HepG2 (cell line): ENCODE results near the gene ERICH3. TPM values are rescaled to one million over a fixed set of nuclear protein-coding genes. Genes with fewer than 3 reads are reported as not detected.

ENCODE experiments used
- ATAC-seq: fragments of 200-7000 bp; cut with Tn5 transposase; 3 replicates; pipeline ENCODE4 v1.9.1; 2020; ENCODE audit warnings: mild to moderate bottlenecking, moderate library complexity
- BruUV-seq: library from RNA; stranded (reverse); fragments of 400-500 nt; replicated peaks from 2 replicates; lab custom pipeline; 2021; lab: Mats Ljungman, UMichigan
- CTCF ChIA-PET: fragments of 300-600 bp; formaldehyde crosslinking; extraction: SDS; loops from one replicate; lab custom pipeline; 2021; ENCODE audit warnings: low total read pairs, inconsistent platforms, low intra/inter-chr PET ratio; lab: Yijun Ruan, JAX
- POLR2A ChIA-PET: fragments of 350-600 bp; sonication (Branson Sonifier 250); formaldehyde crosslinking; loops from one replicate; lab custom pipeline; 2020; ENCODE audit warnings: antibody characterized with exemption, inconsistent platforms; lab: Yijun Ruan, JAX
- DNase-seq: peaks from one replicate; pipeline ENCODE4 v3.0.0-alpha.2; 2015; ENCODE audit warnings: low spot score
- FAIRE-seq: peaks from 3 replicates; lab custom pipeline; 2011; peaks lifted over from hg19 to GRCh38; lab: Jason Lieb, UNC
- H2AFZ ChIP-seq: one replicate; pipeline ENCODE4 v1.6.1; 2011; ENCODE audit warnings: low read length, inconsistent platforms
- H3K27ac ChIP-seq: fragments of 300-600 bp; 3 replicates; pipeline ENCODE4 v1.8.0; 2011; ENCODE audit warnings: mixed run types, mild to moderate bottlenecking, mixed read lengths, low read length, inconsistent platforms; ENCODE audit not compliant: insufficient read depth; ENCODE audit errors: extremely low read length
- H3K27me3 ChIP-seq, 2 experiments: fragments of 200-600 bp in 1 of 2; 2 replicates in 1 of 2; 3 replicates in 1 of 2; pipeline versions ENCODE4 v1.6.0 to v1.8.0; 2011; ENCODE audit warnings: low read length in 2 of 2, mild to moderate bottlenecking in 2 of 2, moderate library complexity in 2 of 2, inconsistent platforms in 1 of 2; ENCODE audit not compliant: insufficient read depth in 2 of 2, control insufficient read depth in 1 of 2
- H3K36me3 ChIP-seq, 2 experiments: fragments of 200-600 bp in 1 of 2; replicated peaks in 1 of 2; 2 replicates in 1 of 2; 3 replicates in 1 of 2; pipeline versions ENCODE4 v1.5.1 to v1.8.0; 2011; ENCODE audit warnings: low read length in 2 of 2, inconsistent platforms in 1 of 2; ENCODE audit not compliant: insufficient read depth in 2 of 2, control insufficient read depth in 1 of 2
- H3K4me1 ChIP-seq: 2 replicates; pipeline ENCODE4 v1.5.1; 2012; ENCODE audit warnings: low read length, inconsistent platforms; ENCODE audit not compliant: insufficient read depth
- H3K4me2 ChIP-seq: 2 replicates; pipeline ENCODE4 v1.6.0; 2011; ENCODE audit warnings: low read depth, low read length, inconsistent platforms
- H3K4me3 ChIP-seq, 3 experiments: fragments of 200-600 bp in 1 of 3; sonication (generic), shearing (Covaris generic) in 1 of 3; replicated peaks in 1 of 3; 2 replicates each; pipeline ENCODE4 v1.5.1; 2011 to 2016; ENCODE audit warnings: low read length in 3 of 3, inconsistent platforms in 2 of 3, low read depth in 2 of 3, mild to moderate bottlenecking in 2 of 3, control low read depth in 1 of 3, mixed read lengths in 1 of 3; ENCODE audit not compliant: insufficient read depth in 1 of 3
- H3K79me2 ChIP-seq: one replicate; pipeline ENCODE4 v1.6.1; 2011; ENCODE audit warnings: low read length, inconsistent platforms; ENCODE audit not compliant: insufficient read depth
- H3K9ac ChIP-seq: 2 replicates; pipeline ENCODE4 v1.6.0; 2011; ENCODE audit warnings: mild to moderate bottlenecking, low read depth, low read length, inconsistent platforms; ENCODE audit not compliant: insufficient read depth
- H3K9me3 ChIP-seq: 2 replicates; pipeline ENCODE4 v1.5.1; 2012; ENCODE audit warnings: mild to moderate bottlenecking, low read length
- H4K20me1 ChIP-seq: 2 replicates; pipeline ENCODE4 v1.6.0; 2011; ENCODE audit warnings: inconsistent platforms, mild to moderate bottlenecking, low read length, moderate library complexity; ENCODE audit not compliant: insufficient read depth
- ATF1 ChIP-seq: IDR thresholded peaks from 2 replicates; pipeline ENCODE4 v1.6.1; 2016; ENCODE audit warnings: mild to moderate bottlenecking, control low read depth
- CHD4 ChIP-seq: fragments of 200-600 bp; sonication (generic); IDR thresholded peaks from 2 replicates; pipeline ENCODE4 v1.7.0; 2017; ENCODE audit warnings: mild to moderate bottlenecking, low read length, borderline replicate concordance
- ELF1 ChIP-seq: sonication (generic); formaldehyde crosslinking; IDR thresholded peaks from 2 replicates; pipeline ENCODE4 v1.4.0; 2020; ENCODE audit warnings: missing genetic modification reagents
- KLF15 ChIP-seq: sonication (generic); formaldehyde crosslinking; IDR thresholded peaks from 2 replicates; pipeline ENCODE4 v1.8.1; 2023; ENCODE audit warnings: borderline replicate concordance, mild to moderate bottlenecking, inconsistent platforms, missing genetic modification reagents, mixed read lengths
- MAFF ChIP-seq: IDR thresholded peaks from 2 replicates; pipeline ENCODE4 v1.6.1; 2011; ENCODE audit warnings: low read depth, low read length, improper control_type of control experiment
- MTERF4 ChIP-seq: sonication (generic); formaldehyde crosslinking; IDR thresholded peaks from 2 replicates; pipeline ENCODE4 v1.8.0; 2023; ENCODE audit warnings: mild to moderate bottlenecking, missing genetic modification reagents
- NCOA5 ChIP-seq: sonication (generic); formaldehyde crosslinking; IDR thresholded peaks from 2 replicates; pipeline ENCODE4 v1.4.0; 2020; ENCODE audit warnings: missing genetic modification reagents
- RFX1 ChIP-seq: fragments of 450-650 bp; IDR thresholded peaks from 2 replicates; pipeline ENCODE4 v1.6.1; 2017
- TCF7L2 ChIP-seq: IDR thresholded peaks from 2 replicates; pipeline ENCODE4 v1.6.1; 2011; ENCODE audit warnings: mild to moderate bottlenecking, low read depth, low read length, moderate library complexity
- TEF ChIP-seq: sonication (generic); formaldehyde crosslinking; IDR thresholded peaks from 2 replicates; pipeline ENCODE4 v1.5.0; 2020; ENCODE audit warnings: missing genetic modification reagents
- ZNF33B ChIP-seq: sonication (generic); formaldehyde crosslinking; IDR thresholded peaks from 2 replicates; pipeline ENCODE4 v1.5.1; 2020; ENCODE audit warnings: mild to moderate bottlenecking, missing genetic modification reagents
- ZNF343 ChIP-seq: sonication (generic); formaldehyde crosslinking; IDR thresholded peaks from 2 replicates; pipeline ENCODE4 v1.4.0; 2020; ENCODE audit warnings: mild to moderate bottlenecking, missing genetic modification reagents
- ZNF430 ChIP-seq: sonication (generic); formaldehyde crosslinking; IDR thresholded peaks from 2 replicates; pipeline ENCODE4 v1.9.0; 2021; ENCODE audit warnings: mild to moderate bottlenecking, missing genetic modification reagents
- ZNF550 ChIP-seq: sonication (generic); formaldehyde crosslinking; IDR thresholded peaks from 2 replicates; pipeline ENCODE4 v1.4.0; 2020; ENCODE audit warnings: mild to moderate bottlenecking, missing genetic modification reagents, borderline replicate concordance
- ZNF839 ChIP-seq: sonication (generic); formaldehyde crosslinking; IDR thresholded peaks from 2 replicates; pipeline ENCODE4 v1.4.0; 2020; ENCODE audit warnings: missing genetic modification reagents, mild to moderate bottlenecking, borderline replicate concordance
- WGBS: methylation state at CpG from one replicate; pipeline ENCODE4 v1.1.6; 2017; ENCODE audit warnings: low lambda C conversion rate; 5-methylcytosine and 5-hydroxymethylcytosine counted together
- in situ Hi-C: cut with HindIII; loops from 2 replicates; pipeline ENCODE4 v1.10.0; 2017; ENCODE audit warnings: low pct_unique_long_range_greater_than_20kb; ENCODE audit not compliant: extremely low pct_ligation_motif_present
- intact Hi-C: fragments of 100-400 bp; cut with micrococcal nuclease; formaldehyde crosslinking; loops from one replicate; pipeline ENCODE4 v1.10.0; 2022; ENCODE audit not compliant: unreplicated experiment
- polyA plus RNA-seq, 8 experiments: library from polyadenylated mRNA; depleted of rRNA in 3 of 8; stranded (reverse) in 7 of 8; unstranded in 1 of 8; fragments of >200 nt; fragmentation: Illumina TruSeq in 4 of 8; extraction: Trizol in 4 of 8; gene quantifications; 2 replicates each; pipeline versions ENCODE4 v1.2.1 to v1.2.3, GENCODE V29; 2011 to 2016; ENCODE audit warnings: low read depth in 4 of 8, missing spikeins in 1 of 8, mixed read lengths in 1 of 8; ENCODE audit not compliant: insufficient read depth in 1 of 8
- total RNA-seq, 5 experiments: library from RNA; depleted of rRNA; stranded (reverse); fragments of >200 nt; fragmentation: Illumina TruSeq; extraction: Trizol; gene quantifications; 2 replicates each; pipeline ENCODE4 v1.2.3, GENCODE V29; 2016; ENCODE audit warnings: low read depth in 1 of 5
- TF ChIP-seq, protein P1 (sequence below): sonication (generic); formaldehyde crosslinking; IDR thresholded peaks from 2 replicates; pipeline ENCODE4 v1.4.0; 2020; ENCODE audit warnings: missing genetic modification reagents
- TF ChIP-seq, protein P2 (sequence below): sonication (generic); formaldehyde crosslinking; IDR thresholded peaks from 2 replicates; pipeline ENCODE4 v1.8.1; 2023; ENCODE audit warnings: mild to moderate bottlenecking, moderate library complexity, missing genetic modification reagents
- TF ChIP-seq, protein P3 (sequence below): sonication (generic); formaldehyde crosslinking; IDR thresholded peaks from 2 replicates; pipeline ENCODE4 v1.4.0; 2020; ENCODE audit warnings: missing genetic modification reagents

Gene ERICH3
- total and polyA plus RNA-seq, 2 of the 13 experiments (the other 11 are each of a cell fraction or from before 2014, with no cell fraction given), result 0.03 TPM; not detected in 1

- ChIA-PET CTCF (no interaction called here), POLR2A (no interaction called here)
- no TSS peak for BruUV-seq
- no peak overlapping the region for H3K9ac ChIP-seq
- WGBS, result 8% methylated on average over 4 of the region's 4 CpGs
- in situ Hi-C loops, result loop anchor here (25.0 kb wide), 1 partner anchor 850 kb away; no protein-coding TSS in a partner anchor
- H3K4me1 ChIP-seq, result peaks cover 8% of the 10 kb centered on the region
- no peaks in the 10 kb centered on the region for H3K9me3 ChIP-seq
- intact Hi-C loops, result loop anchor here (10.0 kb wide), 1 partner anchor 182 kb away; no protein-coding TSS in a partner anchor
- H3K4me2 ChIP-seq, result no peak overlapping the region
- FAIRE-seq (no peak), DNase-seq (no peak), ATAC-seq (no peak)
- no peaks in the 10 kb centered on the region for H4K20me1 ChIP-seq
- H2AFZ ChIP-seq, result no peak overlapping the region
- no peaks in the 10 kb centered on the region for H3K79me2 ChIP-seq
- no peaks in the 10 kb centered on the region for H3K27me3 ChIP-seq
- H3K4me3 ChIP-seq, result no peak overlapping the region
- no peak overlapping the region for H3K27ac ChIP-seq
- H3K36me3 ChIP-seq, result no peaks in the 10 kb centered on the region
- TF ChIP-seq ZNF430 (no peak), RFX1 (no peak), NCOA5 (CRISPR knock-in tag) (no peak), ZNF343 (CRISPR knock-in tag) (no peak), ATF1 (CRISPR knock-in tag) (no peak), CHD4 (no peak), ZNF550 (CRISPR knock-in tag) (no peak), MTERF4 (no peak), ELF1 (no peak), ZNF33B (CRISPR knock-in tag) (no peak), TEF (CRISPR knock-in tag) (no peak), MAFF (no peak), ZNF839 (CRISPR knock-in tag) (no peak), KLF15 (no peak), TCF7L2 (no peak)
- TF ChIP-seq, protein P1, sequence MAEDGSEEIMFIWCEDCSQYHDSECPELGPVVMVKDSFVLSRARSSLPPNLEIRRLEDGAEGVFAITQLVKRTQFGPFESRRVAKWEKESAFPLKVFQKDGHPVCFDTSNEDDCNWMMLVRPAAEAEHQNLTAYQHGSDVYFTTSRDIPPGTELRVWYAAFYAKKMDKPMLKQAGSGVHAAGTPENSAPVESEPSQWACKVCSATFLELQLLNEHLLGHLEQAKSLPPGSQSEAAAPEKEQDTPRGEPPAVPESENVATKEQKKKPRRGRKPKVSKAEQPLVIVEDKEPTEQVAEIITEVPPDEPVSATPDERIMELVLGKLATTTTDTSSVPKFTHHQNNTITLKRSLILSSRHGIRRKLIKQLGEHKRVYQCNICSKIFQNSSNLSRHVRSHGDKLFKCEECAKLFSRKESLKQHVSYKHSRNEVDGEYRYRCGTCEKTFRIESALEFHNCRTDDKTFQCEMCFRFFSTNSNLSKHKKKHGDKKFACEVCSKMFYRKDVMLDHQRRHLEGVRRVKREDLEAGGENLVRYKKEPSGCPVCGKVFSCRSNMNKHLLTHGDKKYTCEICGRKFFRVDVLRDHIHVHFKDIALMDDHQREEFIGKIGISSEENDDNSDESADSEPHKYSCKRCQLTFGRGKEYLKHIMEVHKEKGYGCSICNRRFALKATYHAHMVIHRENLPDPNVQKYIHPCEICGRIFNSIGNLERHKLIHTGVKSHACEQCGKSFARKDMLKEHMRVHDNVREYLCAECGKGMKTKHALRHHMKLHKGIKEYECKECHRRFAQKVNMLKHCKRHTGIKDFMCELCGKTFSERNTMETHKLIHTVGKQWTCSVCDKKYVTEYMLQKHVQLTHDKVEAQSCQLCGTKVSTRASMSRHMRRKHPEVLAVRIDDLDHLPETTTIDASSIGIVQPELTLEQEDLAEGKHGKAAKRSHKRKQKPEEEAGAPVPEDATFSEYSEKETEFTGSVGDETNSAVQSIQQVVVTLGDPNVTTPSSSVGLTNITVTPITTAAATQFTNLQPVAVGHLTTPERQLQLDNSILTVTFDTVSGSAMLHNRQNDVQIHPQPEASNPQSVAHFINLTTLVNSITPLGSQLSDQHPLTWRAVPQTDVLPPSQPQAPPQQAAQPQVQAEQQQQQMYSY (CRISPR knock-in tag), result no peak
- TF ChIP-seq, protein P2, sequence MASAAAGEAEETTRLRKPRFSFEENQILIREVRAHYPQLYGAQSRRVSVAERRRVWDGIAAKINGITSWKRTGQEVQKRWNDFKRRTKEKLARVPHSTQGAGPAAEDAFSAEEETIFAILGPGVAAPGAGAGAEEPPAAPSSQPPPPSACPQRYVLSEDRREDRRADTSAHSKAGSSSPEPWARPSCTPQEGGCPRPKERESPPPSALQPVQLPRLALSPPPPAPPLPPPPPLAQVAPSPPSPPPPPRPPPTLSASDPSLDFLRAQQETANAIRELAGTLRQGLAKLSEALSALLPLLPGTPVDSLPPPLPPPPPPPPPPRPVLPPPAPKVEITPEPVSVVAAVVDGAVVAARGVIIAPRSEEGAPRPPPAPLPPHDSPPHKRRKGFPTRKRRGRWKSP (CRISPR knock-in tag), result no peak
- TF ChIP-seq, protein P3, sequence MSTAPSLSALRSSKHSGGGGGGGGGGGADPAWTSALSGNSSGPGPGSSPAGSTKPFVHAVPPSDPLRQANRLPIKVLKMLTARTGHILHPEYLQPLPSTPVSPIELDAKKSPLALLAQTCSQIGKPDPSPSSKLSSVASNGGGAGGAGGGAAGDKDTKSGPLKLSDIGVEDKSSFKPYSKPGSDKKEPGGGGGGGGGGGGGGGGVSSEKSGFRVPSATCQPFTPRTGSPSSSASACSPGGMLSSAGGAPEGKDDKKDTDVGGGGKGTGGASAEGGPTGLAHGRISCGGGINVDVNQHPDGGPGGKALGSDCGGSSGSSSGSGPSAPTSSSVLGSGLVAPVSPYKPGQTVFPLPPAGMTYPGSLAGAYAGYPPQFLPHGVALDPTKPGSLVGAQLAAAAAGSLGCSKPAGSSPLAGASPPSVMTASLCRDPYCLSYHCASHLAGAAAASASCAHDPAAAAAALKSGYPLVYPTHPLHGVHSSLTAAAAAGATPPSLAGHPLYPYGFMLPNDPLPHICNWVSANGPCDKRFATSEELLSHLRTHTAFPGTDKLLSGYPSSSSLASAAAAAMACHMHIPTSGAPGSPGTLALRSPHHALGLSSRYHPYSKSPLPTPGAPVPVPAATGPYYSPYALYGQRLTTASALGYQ (CRISPR knock-in tag), result no peak
These were observed 13.3 kb upstream of the ERICH3 start for GRCh38 chr1:74686928-74687327.
